LNCaP clone FGC (cell line): Measurements from ENCODE around the gene SETD1A.

Experiments
- DNase-seq: peaks from one replicate; pipeline ENCODE4 v3.0.0-alpha.2; 2011; ENCODE audit warnings: low read depth
- H3K4me3 ChIP-seq: 2 replicates; pipeline ENCODE4 v1.5.1; 2011; ENCODE audit warnings: mild to moderate bottlenecking, low read depth, low read length, control low read depth
- CTCF ChIP-seq: IDR thresholded peaks from 2 replicates; pipeline ENCODE4 v1.5.1; 2012; ENCODE audit warnings: mild to moderate bottlenecking; ENCODE audit not compliant: control insufficient read depth, insufficient read depth; ENCODE audit errors: extremely low read depth

SETD1A gene

GRCh38 chr16:30949650-30950515 is 7.7 kb upstream of the SETD1A start:
- peak overlapping the region; percentile 76 for H3K4me3 ChIP-seq
- TF ChIP-seq CTCF, result no peak
- peak; percentile 38 for DNase-seq

GRCh38 chr16:30950516-30951065 is 7.0 kb upstream of the SETD1A start:
- no peak overlapping the region for H3K4me3 ChIP-seq
- TF ChIP-seq CTCF, result no peak
- DNase-seq, result no peak

GRCh38 chr16:30951193-30951592 is 6.4 kb upstream of the SETD1A start:
- no peak for DNase-seq
- no peak for TF ChIP-seq CTCF
- H3K4me3 ChIP-seq, result no peak overlapping the region

- DNase-seq, result peak; percentile 81
- no peak overlapping the region for H3K4me3 ChIP-seq
- TF ChIP-seq CTCF, result no peak
Measured at GRCh38 chr16:30951750-30952149, 5.8 kb upstream of the SETD1A start.

- H3K4me3 ChIP-seq, result no peak overlapping the region
- no peak for TF ChIP-seq CTCF
- no peak for DNase-seq
Measured at GRCh38 chr16:30953111-30953510, 4.4 kb upstream of the SETD1A start.

- TF ChIP-seq CTCF, result peak; percentile 40
- no peak for DNase-seq
- H3K4me3 ChIP-seq, result no peak overlapping the region
Measured at GRCh38 chr16:30953511-30954124, 3.9 kb upstream of the SETD1A start.
